GM06990 (cell line): ENCODE results near the gene TPSD1.
"Not testable (repeated sequence)": the region's sequence is repeated elsewhere in the genome, so short reads cannot be mapped to it uniquely, and the experiment has no call there.

ENCODE experiments used
- DNase-seq: peaks from one replicate; pipeline ENCODE4 v3.0.0-alpha.2; 2011; ENCODE audit not compliant: insufficient read length; ENCODE audit errors: extremely low read depth
- H3K27me3 ChIP-seq: replicated peaks from 2 replicates; pipeline ENCODE4 v1.6.0; 2011; ENCODE audit warnings: low read length; ENCODE audit not compliant: control insufficient read depth, insufficient read depth
- H3K36me3 ChIP-seq: 2 replicates; pipeline ENCODE4 v1.5.1; 2011; ENCODE audit warnings: low read length; ENCODE audit not compliant: control insufficient read depth, insufficient read depth
- H3K4me3 ChIP-seq: replicated peaks from 2 replicates; pipeline ENCODE4 v1.5.1; 2011; ENCODE audit warnings: low read depth, mild to moderate bottlenecking, control low read depth, low read length
- TF ChIP-seq, protein P1 (sequence below): IDR thresholded peaks from 2 replicates; pipeline ENCODE4 v1.5.1; 2011; ENCODE audit warnings: low read length, control low read depth, mild to moderate bottlenecking, inconsistent platforms; ENCODE audit not compliant: insufficient read depth, poor library complexity, severe bottlenecking

TPSD1 gene

DNA sequence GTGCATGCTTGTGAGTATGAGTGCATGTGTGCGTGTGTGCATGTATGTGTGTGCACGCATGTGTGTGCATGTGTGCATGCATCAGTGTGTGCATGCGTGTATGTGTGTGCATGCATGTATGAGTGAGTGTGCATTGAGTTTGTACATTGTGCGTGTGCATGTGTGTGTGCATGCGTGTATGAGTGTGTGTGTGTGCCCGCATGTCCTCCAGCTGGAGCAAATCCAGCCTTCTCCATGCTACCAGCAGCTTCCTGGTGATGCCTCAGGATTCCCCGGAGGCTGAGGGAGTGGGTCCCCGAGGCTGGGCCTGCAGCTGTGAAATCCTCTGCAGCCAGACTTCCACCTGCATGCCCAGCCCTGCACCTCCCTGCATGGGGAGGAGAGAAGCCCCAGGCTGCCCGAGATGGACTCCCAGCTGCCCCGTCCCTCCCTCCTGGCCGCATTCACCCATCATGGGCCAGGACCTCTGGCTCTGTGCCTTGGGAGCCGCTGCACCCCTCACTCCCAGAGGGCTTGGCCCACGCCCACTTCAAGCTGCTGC, 9.3 kb downstream of the TPSD1 start:
- Histone ChIP-seq H3K36me3 (no peaks in the 10 kb centered on the region), H3K27me3 (no peaks in the 10 kb centered on the region; the same call in 1 of the 2 replicates), H3K4me3 (no peak overlapping the region)
- no peak for DNase-seq
- TF ChIP-seq, protein P1, sequence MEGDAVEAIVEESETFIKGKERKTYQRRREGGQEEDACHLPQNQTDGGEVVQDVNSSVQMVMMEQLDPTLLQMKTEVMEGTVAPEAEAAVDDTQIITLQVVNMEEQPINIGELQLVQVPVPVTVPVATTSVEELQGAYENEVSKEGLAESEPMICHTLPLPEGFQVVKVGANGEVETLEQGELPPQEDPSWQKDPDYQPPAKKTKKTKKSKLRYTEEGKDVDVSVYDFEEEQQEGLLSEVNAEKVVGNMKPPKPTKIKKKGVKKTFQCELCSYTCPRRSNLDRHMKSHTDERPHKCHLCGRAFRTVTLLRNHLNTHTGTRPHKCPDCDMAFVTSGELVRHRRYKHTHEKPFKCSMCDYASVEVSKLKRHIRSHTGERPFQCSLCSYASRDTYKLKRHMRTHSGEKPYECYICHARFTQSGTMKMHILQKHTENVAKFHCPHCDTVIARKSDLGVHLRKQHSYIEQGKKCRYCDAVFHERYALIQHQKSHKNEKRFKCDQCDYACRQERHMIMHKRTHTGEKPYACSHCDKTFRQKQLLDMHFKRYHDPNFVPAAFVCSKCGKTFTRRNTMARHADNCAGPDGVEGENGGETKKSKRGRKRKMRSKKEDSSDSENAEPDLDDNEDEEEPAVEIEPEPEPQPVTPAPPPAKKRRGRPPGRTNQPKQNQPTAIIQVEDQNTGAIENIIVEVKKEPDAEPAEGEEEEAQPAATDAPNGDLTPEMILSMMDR: no peak

DNA sequence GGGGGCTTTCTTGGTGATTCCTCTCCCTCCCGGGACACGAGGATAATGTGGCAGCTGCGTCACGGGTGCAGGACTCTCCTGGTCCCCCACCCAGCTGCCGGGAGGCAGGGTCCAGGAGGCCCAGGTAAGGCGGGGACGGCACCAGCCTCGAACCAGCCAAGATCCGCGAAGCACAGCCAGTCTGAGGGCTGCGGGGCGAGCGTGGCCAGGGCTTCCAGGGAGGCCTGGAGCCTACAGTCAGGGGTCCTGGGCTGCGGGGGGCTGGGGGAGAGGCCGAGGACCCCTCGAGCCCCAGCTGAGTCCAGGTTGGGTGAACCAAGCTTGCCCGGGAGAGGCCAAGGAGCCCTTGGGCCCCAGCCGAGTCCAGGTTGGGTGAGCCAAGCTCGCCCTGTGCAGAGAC, 10.0 kb downstream of the TPSD1 start:
- DNase-seq: no peak
- Histone ChIP-seq H3K36me3 (no peaks in the 10 kb centered on the region), H3K4me3 (no peak overlapping the region), H3K27me3 (no peaks in the 10 kb centered on the region; the same call in 1 of the 2 replicates)
- TF ChIP-seq, protein P1: no peak

DNA sequence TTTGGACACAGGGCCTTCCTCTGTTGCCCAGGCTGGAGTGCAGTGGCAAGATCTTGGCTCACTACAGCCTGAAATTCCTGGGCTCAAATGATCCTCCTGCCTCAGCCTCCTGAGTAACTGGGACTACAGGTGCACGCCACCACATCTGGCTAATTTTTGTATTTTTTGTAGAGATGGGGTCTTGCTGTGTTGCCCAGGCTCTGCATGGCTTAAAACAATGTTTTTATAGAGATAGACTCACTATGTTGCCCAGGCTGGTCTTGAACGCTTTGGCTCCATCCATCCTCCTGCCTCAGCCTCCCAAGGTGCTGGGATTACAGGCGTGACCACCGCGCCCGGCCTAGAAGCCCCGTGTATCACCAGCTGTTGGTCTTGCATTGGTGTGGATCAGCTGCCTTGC, 13.5 kb downstream of the TPSD1 start:
- H3K4me3 ChIP-seq, H3K27me3 ChIP-seq, H3K36me3 ChIP-seq, DNase-seq: not testable (repeated sequence)

DNA sequence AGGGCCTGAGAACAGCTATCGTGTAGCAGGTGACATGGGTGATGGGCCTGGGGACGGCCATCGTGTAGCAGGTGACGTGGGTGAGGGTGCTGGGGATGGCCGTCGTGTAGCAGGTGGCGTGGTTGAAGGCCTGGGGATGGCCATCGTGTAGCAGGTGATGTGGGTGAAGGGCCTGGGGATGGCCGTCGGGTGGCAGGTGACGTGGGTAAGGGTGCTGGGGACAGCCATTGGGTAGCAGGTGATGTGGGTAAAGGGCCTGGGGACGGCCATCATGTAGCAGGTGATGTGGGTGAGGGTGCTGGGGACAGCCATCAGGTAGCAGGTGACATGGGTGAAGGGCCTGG, 15.5 kb downstream of the TPSD1 start:
- Histone ChIP-seq H3K36me3 (no peaks in the 10 kb centered on the region), H3K27me3 (no peaks in the 10 kb centered on the region), H3K4me3 (no peak overlapping the region)
- no peak for DNase-seq
- TF ChIP-seq, protein P1: no peak

DNA sequence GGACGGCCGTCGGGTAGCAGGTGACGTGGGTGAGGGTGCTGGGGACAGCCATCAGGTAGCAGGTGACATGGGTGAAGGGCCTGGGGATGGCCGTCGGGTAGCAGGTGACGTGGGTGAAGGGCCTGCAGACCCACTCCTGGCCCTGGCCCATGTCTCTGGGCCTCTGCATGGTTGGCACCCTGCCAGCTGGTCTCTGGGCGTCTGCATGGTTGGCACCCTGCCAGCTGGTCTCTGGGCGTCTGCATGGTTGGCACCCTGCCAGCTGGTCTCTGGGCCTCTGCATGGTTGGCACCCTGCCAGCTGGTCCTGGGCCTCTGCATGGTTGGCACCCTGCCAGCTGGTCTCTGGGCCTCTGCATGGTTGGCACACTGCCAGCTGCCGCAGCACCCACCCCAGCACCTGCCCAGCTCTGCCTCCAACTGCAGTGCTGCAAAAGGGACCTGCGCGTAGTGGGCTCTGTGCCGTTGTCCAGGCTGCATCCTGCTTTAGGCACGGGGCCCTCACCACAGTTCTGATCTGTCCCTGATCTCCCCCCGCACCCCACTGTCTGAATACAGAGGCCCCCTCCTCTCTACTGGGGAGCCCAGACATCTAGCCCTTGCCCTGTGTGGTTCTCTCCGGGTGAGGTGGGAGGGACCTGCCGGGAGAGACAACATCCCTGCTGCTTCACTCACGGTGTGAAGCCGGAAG, 16.0 kb downstream of the TPSD1 start:
- H3K4me3 ChIP-seq, H3K27me3 ChIP-seq, DNase-seq, H3K36me3 ChIP-seq: not testable (repeated sequence)

DNA sequence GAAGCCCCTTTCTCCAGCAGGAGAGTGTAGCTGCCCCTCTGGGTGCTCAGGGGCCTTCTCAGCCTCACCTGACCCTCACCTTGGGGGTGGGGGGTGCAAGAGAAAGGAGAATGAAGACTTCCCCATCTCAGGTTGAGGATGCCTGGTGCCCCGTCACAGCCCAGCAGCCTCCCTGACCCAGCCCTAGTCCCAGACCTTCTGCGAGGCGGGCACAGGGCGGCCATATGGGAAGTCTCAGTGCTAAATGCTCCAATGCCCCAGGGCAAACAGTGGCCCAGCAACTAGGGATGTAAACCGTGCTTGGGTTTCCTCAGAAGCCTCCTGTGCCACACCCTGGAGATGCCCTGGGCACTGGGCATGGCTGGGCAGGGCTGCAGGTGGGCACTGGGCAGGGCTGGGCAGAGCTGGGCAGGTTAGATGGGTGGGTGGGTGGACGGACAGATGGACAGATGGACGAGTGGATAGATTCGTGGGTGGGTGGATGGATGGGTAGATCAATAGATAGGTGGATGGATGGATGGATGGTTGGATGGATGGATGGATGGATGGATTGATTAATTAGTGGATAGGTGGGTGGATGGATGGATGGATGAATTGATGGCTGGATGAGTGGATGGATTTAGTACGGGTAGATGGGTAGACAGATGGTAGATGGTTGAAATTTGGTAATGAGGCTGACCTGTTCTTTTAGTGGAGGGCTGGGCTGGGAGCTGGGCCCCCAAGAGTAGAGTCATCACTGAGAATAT, 16.8 kb downstream of the TPSD1 start:
- H3K27me3 ChIP-seq: no peaks in the 10 kb centered on the region; the same call in 1 of the 2 replicates
- TF ChIP-seq, protein P1: no peak
- no peak for DNase-seq
- H3K4me3 ChIP-seq: no peak overlapping the region
- H3K36me3 ChIP-seq: no peaks in the 10 kb centered on the region
